Esophagus muscularis mucosa (tissue), 4 donors: Measurements from ENCODE around the gene SUFU.
A peak's percentile ranks its signal among the peaks of the same experiment; 100 is the strongest.

Experiments
- EP300 ChIP-seq: sonication (generic); formaldehyde crosslinking; IDR thresholded peaks from one replicate; pipeline ENCODE4 v1.6.1; 2017; ENCODE audit warnings: antibody characterized with exemption
- POLR2AphosphoS5 ChIP-seq, 2 donors: sonication (generic); formaldehyde crosslinking; IDR thresholded peaks; one replicate each; pipeline ENCODE4 v1.6.1; 2017; ENCODE audit warnings: antibody characterized with exemption in 2 of 2
- TF ChIP-seq, protein P1 (sequence below), 3 experiments: fragments of 200-600 bp in 2 of 3; fragments of 450-650 bp in 1 of 3; sonication (generic) in 2 of 3; IDR thresholded peaks; one replicate each; pipeline ENCODE4 v1.5.1; 2017 to 2019; ENCODE audit warnings: antibody characterized with exemption in 3 of 3, mild to moderate bottlenecking in 2 of 3, moderate library complexity in 1 of 3

- TF ChIP-seq, protein P1, sequence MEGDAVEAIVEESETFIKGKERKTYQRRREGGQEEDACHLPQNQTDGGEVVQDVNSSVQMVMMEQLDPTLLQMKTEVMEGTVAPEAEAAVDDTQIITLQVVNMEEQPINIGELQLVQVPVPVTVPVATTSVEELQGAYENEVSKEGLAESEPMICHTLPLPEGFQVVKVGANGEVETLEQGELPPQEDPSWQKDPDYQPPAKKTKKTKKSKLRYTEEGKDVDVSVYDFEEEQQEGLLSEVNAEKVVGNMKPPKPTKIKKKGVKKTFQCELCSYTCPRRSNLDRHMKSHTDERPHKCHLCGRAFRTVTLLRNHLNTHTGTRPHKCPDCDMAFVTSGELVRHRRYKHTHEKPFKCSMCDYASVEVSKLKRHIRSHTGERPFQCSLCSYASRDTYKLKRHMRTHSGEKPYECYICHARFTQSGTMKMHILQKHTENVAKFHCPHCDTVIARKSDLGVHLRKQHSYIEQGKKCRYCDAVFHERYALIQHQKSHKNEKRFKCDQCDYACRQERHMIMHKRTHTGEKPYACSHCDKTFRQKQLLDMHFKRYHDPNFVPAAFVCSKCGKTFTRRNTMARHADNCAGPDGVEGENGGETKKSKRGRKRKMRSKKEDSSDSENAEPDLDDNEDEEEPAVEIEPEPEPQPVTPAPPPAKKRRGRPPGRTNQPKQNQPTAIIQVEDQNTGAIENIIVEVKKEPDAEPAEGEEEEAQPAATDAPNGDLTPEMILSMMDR (IDR thresholded peaks at IDR 0.05), result peak in 1 of 3 experiments; percentile 10
- TF ChIP-seq POLR2AphosphoS5 (IDR thresholded peaks at IDR 0.05) (peak; percentile 95 to 99), EP300 (no peak)
Measured at GRCh38 chr10:102502337-102503151, 1.2 kb upstream of the SUFU start, which contains the start of gene ACTR1A.
